NB4 (cell line): ENCODE measurements around the gene SLC16A8.

Experiments
- DNase-seq: peaks from one replicate; pipeline ENCODE4 v3.0.0; 2010; ENCODE audit warnings: low read depth
- H3K4me3 ChIP-seq: one replicate; pipeline ENCODE4 v1.5.1; 2011; ENCODE audit warnings: mild to moderate bottlenecking, low read depth, low read length, moderate library complexity
- MYC ChIP-seq: IDR thresholded peaks from 2 replicates; pipeline ENCODE4 v1.6.1; 2011; ENCODE audit warnings: low read depth, low read length
- POLR2A ChIP-seq: IDR thresholded peaks from 2 replicates; pipeline ENCODE4 v1.6.1; 2011; ENCODE audit warnings: mild to moderate bottlenecking; ENCODE audit not compliant: insufficient read length; ENCODE audit errors: extremely low read depth
- TF ChIP-seq, protein P1 (sequence below): IDR thresholded peaks from 2 replicates; pipeline ENCODE4 v1.6.1; 2011; ENCODE audit warnings: low read depth, low read length
- TF ChIP-seq, protein P2 (sequence below): IDR thresholded peaks from one replicate; pipeline ENCODE4 v1.5.1; 2012; ENCODE audit warnings: low read depth, low read length

Gene SLC16A8

DNA sequence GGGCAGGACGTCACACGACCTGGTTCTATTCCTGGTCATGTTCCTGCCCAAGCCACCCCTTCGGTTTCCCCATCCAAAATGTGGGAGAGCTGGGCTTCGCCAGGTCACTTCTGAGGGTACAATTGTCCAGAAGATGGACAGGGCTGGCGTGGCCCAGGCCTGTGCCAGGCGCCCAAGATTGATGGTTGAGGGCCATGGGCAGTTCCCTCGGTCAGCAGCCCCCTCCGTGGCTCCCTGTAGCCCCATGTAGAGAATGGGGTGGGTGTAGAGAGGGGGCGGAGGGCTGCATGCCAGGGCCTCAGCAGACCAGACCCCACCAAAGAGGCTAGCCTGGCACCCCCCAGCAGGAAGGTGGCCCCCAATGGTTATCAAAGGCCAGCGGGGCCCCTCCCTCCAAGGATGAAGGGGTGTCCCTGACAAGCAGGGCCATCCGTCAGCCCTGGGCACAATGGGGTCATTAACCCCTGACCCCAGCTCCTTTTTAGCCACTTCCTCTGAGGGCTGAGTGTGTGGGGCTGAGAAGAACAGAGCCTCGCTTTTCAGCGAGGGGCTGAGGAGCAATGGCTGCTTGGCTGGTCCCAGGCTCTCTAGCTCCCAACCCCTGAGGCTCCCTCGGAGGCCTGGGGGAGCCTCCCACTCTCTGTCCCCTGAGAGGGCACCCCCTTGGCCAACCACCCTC, 37.8 kb downstream of the SLC16A8 start:
- no peak overlapping the region for H3K4me3 ChIP-seq
- DNase-seq: no peak
- no peak for TF ChIP-seq MYC

DNA sequence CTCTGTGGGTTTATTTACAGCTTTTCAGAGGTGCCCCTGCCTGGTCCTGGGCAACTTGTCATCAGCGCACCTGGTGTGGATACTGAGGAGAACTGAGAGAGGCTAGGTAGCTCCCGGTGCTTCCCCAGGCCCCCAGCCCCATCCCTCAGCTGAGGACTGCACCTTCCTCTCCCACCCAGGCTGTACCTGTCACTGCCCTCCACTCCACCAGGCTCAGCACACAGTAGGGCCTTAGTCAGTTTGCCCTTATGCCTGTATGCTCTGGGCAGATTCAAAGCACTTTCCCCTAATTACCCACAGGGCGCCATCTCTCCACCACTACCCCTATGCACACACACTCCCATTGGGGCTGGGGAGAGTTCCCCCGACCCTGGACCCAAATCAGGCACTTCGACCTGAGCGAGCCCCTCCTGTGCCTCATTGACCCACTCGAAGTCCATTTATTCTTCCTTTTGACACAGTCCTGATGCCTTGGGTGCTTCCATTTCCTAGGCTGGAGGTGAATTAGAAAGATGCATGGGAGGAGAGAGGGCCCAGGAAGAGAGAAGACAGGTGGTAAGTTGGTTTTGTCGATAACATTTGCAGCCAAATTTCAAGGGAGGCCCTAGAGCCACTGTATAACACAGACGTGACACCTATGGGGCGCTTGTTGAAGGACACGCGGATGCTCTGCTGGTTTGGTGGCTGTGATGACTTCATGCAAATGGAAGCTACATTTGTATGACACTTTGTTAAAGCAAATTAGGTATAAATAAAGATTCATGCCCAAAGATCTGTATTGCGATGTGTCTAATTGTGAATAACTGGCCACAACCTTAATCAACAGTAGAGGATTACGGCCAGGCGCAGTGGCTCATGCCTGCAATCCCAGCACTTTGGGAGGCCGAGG, 40.6 kb downstream of the SLC16A8 start:
- TF ChIP-seq, protein P1, sequence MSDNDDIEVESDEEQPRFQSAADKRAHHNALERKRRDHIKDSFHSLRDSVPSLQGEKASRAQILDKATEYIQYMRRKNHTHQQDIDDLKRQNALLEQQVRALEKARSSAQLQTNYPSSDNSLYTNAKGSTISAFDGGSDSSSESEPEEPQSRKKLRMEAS: no peak
- TF ChIP-seq MYC (no peak), POLR2A (no peak)
- TF ChIP-seq, protein P2, sequence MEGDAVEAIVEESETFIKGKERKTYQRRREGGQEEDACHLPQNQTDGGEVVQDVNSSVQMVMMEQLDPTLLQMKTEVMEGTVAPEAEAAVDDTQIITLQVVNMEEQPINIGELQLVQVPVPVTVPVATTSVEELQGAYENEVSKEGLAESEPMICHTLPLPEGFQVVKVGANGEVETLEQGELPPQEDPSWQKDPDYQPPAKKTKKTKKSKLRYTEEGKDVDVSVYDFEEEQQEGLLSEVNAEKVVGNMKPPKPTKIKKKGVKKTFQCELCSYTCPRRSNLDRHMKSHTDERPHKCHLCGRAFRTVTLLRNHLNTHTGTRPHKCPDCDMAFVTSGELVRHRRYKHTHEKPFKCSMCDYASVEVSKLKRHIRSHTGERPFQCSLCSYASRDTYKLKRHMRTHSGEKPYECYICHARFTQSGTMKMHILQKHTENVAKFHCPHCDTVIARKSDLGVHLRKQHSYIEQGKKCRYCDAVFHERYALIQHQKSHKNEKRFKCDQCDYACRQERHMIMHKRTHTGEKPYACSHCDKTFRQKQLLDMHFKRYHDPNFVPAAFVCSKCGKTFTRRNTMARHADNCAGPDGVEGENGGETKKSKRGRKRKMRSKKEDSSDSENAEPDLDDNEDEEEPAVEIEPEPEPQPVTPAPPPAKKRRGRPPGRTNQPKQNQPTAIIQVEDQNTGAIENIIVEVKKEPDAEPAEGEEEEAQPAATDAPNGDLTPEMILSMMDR: no peak
- no peak for DNase-seq
- H3K4me3 ChIP-seq: no peak overlapping the region

DNA sequence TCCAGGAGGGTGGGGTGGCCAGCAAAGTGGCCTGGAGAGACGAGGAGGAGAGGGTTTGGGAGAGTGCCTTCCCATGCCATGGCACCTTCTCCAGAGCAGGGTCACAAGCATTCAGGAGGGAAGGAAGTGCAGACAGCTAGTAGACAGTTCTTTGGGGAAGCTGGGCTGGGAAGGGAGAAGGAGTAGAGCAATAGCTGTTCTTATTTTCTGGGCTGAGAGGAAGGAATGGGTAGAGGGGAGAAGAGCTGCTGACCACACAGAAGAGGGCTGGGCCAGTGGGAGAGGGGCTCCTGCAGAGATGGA, 41.5 kb downstream of the SLC16A8 start:
- peak; percentile 39 for DNase-seq
- TF ChIP-seq MYC (no peak), POLR2A (no peak)
- TF ChIP-seq, protein P1: no peak
- H3K4me3 ChIP-seq: no peak overlapping the region

DNA sequence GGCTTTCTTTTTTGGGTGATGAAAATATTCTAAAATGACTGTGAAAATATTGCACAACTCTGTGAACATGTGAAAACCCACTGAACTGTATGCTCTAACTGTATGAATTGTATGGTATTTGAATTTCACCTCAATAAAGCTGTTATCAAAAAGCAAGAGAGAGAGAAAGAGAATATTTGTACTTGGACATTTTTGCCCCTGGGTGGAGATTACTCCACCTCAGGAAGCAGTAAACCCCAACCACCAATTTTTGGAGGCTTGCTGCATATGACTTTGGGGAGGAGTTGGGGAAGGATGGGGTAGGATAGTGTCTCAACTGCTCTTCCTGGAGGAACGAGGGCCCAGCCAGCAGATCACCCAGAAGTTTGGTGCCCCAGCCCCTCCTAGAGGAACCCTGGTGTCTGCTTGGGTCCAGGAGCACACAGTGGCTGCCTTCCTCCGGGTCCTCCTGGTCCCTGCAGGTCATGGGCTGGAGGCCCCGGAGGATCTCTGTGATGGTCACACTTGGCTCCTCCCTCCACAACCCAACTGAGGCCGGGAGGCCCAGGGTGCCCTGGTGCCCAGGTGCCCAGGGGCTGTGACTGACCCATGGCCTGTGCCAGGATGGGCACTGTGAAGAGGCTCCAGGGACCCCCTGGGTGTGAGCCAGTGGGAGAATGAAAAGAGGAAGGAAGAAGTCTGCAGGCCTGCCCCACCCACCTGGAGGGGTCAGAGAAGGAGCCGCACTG, 42.1 kb downstream of the SLC16A8 start:
- peak; percentile 78 for DNase-seq
- TF ChIP-seq, protein P2: no peak
- peak overlapping the region; percentile 9 for H3K4me3 ChIP-seq

DNA sequence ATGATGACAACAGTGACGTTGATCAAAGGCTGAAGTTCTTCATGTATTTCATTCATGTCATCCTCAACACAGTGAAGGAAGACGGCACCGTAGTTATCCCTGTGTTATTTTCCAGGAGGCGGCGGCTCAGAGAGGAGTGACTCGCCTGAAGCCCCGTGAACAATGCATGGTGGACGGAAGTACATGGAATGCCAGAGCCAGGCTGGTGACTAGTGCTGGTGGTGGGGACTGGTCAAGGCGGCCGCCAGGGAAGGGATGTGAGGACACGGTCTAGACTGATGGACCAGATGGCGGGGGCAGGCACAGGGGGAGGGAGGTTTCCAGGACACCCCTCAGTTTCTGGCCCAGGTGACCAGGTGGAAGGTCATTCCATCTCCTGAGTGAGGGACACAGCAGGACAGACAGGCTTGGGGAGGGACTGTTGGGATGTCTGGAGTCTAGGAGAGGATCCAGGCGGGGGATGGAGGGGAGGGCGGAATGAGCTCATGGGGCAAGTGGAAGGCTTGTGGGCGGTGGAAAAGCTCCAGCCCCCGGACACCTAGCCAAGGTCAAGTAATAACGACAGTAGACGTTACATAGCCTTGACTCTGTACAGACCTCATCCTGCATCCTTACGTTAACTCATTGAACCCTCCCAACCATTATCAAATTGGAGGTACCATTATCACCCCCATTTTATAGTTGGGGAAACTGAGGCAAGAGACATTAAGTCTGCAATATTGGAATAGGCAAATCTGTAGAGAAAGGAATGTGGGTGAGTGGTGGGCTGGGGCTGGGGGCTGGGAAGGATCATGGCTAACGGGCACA, 42.8 kb downstream of the SLC16A8 start:
- H3K4me3 ChIP-seq: peak overlapping the region; percentile 9
- DNase-seq: no peak
- TF ChIP-seq POLR2A (no peak), MYC (no peak)
- TF ChIP-seq, protein P1: no peak
- TF ChIP-seq, protein P2: no peak

DNA sequence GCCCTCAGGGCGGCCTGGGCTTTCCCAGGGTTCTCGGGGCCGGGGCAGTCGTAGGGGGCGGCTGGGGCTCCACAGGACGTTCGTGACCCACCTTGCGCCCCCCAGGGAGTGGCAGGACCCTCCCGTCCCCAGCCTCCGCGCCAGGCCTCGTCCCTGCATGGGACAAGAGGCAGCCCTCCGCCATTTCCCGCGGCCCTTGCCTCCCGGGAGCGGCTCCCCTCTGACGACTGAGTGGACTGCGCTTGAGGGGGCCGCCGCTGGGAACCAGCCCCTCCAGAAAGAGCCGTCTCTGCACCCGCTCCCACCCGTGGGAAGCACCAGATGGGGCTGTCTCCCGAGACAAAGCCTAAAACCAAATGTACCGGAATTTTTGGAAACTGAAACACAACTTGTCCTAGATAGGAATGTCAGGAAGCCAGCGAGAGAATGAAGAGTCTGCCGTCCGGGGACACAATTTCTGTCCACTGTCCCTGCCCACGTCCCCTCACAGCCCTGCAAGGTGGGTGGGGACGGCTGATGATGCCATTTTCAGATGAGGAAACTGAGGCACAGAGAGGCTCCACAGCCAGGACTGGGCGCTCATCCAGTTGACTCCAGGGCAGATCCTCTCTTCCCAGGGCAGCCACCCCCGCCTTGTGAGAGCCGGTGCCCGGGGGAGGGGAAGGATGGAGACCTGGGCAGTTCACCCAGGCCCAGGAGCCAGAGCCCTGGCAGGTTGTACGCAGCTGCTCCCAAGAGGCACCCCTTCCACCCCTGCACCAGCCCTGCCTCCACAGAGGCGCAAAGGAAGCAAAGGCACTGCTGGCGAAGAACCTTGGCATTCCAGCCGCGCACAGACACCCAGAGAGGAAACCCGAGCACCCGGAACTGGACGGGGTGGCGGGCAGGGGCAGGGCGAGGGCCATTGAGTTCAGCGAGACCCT, 44.8 kb downstream of the SLC16A8 start:
- H3K4me3 ChIP-seq: no peak overlapping the region
- no peak for TF ChIP-seq MYC
- DNase-seq: no peak
